Loucy (cell line): ENCODE data around the gene PYY.

Experiments
- H2AFZ ChIP-seq: fragments of 200-600 bp; sonication (generic); 2 replicates; pipeline ENCODE4 v1.6.0; 2016; ENCODE audit warnings: antibody characterized with exemption, mild to moderate bottlenecking, low read length, moderate library complexity
- H3F3A ChIP-seq: fragments of 200-600 bp; 2 replicates; pipeline ENCODE4 v1.6.0; 2016; ENCODE audit warnings: antibody characterized with exemption, low read depth, mild to moderate bottlenecking
- H3K27me3 ChIP-seq: fragments of 200-600 bp; sonication (generic); 2 replicates; pipeline ENCODE4 v1.6.1; 2014; ENCODE audit warnings: low read length, mild to moderate bottlenecking; ENCODE audit not compliant: insufficient read depth, poor library complexity, severe bottlenecking
- H3K36me3 ChIP-seq: fragments of 200-600 bp; sonication (generic); 2 replicates; pipeline ENCODE4 v1.6.1; 2016; ENCODE audit warnings: low read length; ENCODE audit not compliant: insufficient read depth
- H3K4me1 ChIP-seq: fragments of 200-600 bp; sonication (generic); 2 replicates; pipeline ENCODE4 v1.5.1; 2014; ENCODE audit warnings: low read length, mild to moderate bottlenecking; ENCODE audit not compliant: insufficient read depth, poor library complexity, severe bottlenecking
- H3K4me2 ChIP-seq: fragments of 200-600 bp; sonication (generic); 2 replicates; pipeline ENCODE4 v1.6.0; 2014; ENCODE audit warnings: antibody characterized with exemption, low read length, low read depth, mild to moderate bottlenecking; ENCODE audit not compliant: poor library complexity, severe bottlenecking
- H3K4me3 ChIP-seq: fragments of 200-600 bp; sonication (generic); 2 replicates; pipeline ENCODE4 v1.5.1; 2014; ENCODE audit warnings: low read length, mild to moderate bottlenecking, mixed read lengths; ENCODE audit not compliant: poor library complexity, severe bottlenecking
- H3K79me2 ChIP-seq: fragments of 200-600 bp; sonication (generic); 2 replicates; pipeline ENCODE4 v1.6.1; 2014; ENCODE audit warnings: low read length; ENCODE audit not compliant: insufficient read depth
- H3K9ac ChIP-seq: fragments of 200-600 bp; sonication (generic); 2 replicates; pipeline ENCODE4 v1.6.0; 2014; ENCODE audit warnings: mild to moderate bottlenecking, low read depth, low read length, moderate library complexity; ENCODE audit not compliant: poor library complexity, severe bottlenecking
- H3K9me2 ChIP-seq: fragments of 200-600 bp; sonication (generic); replicated peaks from 2 replicates; pipeline ENCODE4 v1.6.1; 2016; ENCODE audit warnings: low read depth, low read length, mixed read lengths
- H3K9me3 ChIP-seq: fragments of 200-600 bp; sonication (generic); 2 replicates; pipeline ENCODE4 v1.6.1; 2014; ENCODE audit warnings: mild to moderate bottlenecking, antibody characterized with exemption, low read length, low read depth; ENCODE audit not compliant: insufficient read depth
- H4K20me1 ChIP-seq: fragments of 200-600 bp; sonication (generic); 2 replicates; pipeline ENCODE4 v1.6.0; 2014; ENCODE audit warnings: antibody characterized with exemption, low read length, mild to moderate bottlenecking; ENCODE audit not compliant: insufficient read depth, poor library complexity, severe bottlenecking
- CTCF ChIP-seq: fragments of 200-600 bp; sonication (generic); conservative IDR thresholded peaks from 2 replicates; pipeline ENCODE4 v1.5.1; 2014; ENCODE audit warnings: mild to moderate bottlenecking, antibody characterized with exemption, low read length
- EZH2phosphoT487 ChIP-seq: fragments of 200-600 bp; IDR thresholded peaks from 2 replicates; pipeline ENCODE4 v1.6.1; 2018; ENCODE audit warnings: antibody characterized with exemption, mild to moderate bottlenecking, moderate library complexity, borderline replicate concordance

The PYY gene

GRCh38 chr17:43992641-43993040 is 38.9 kb upstream of the PYY start:
- Histone ChIP-seq H3F3A (no peaks in the 10 kb centered on the region), H3K36me3 (no peaks in the 10 kb centered on the region), H3K4me1 (no peaks in the 10 kb centered on the region), H2AFZ (no peak overlapping the region), H3K4me3 (no peak overlapping the region), H3K79me2 (no peaks in the 10 kb centered on the region), H3K9me3 (no peaks in the 10 kb centered on the region), H3K27me3 (no peaks in the 10 kb centered on the region), H3K4me2 (no peak overlapping the region), H3K9me2 (no peaks in the 10 kb centered on the region), H4K20me1 (no peaks in the 10 kb centered on the region), H3K9ac (no peak overlapping the region)
- no peak for TF ChIP-seq CTCF
- TF ChIP-seq EZH2phosphoT487: no peak

- Histone ChIP-seq H3K9me2 (no peaks in the 10 kb centered on the region), H3F3A (no peaks in the 10 kb centered on the region), H3K79me2 (no peaks in the 10 kb centered on the region), H4K20me1 (no peaks in the 10 kb centered on the region), H3K36me3 (no peaks in the 10 kb centered on the region), H3K4me1 (no peaks in the 10 kb centered on the region), H3K9ac (no peak overlapping the region), H3K27me3 (no peaks in the 10 kb centered on the region), H2AFZ (no peak overlapping the region), H3K9me3 (no peaks in the 10 kb centered on the region), H3K4me3 (no peak overlapping the region), H3K4me2 (no peak overlapping the region)
- TF ChIP-seq EZH2phosphoT487 (no peak), CTCF (no peak)
Measured at GRCh38 chr17:43988301-43988700, 34.6 kb upstream of the PYY start.

GRCh38 chr17:43987131-43988021 is 33.6 kb upstream of the PYY start:
- H3K9ac ChIP-seq: no peak overlapping the region
- no peaks in the 10 kb centered on the region for H4K20me1 ChIP-seq
- no peak overlapping the region for H3K4me2 ChIP-seq
- no peaks in the 10 kb centered on the region for H3K79me2 ChIP-seq
- H3K4me1 ChIP-seq: no peaks in the 10 kb centered on the region
- H3K4me3 ChIP-seq: no peak overlapping the region
- no peaks in the 10 kb centered on the region for H3K9me3 ChIP-seq
- H3K9me2 ChIP-seq: no peaks in the 10 kb centered on the region
- TF ChIP-seq EZH2phosphoT487 (no peak), CTCF (no peak)
- H3K27me3 ChIP-seq: no peaks in the 10 kb centered on the region
- no peaks in the 10 kb centered on the region for H3F3A ChIP-seq
- no peaks in the 10 kb centered on the region for H3K36me3 ChIP-seq
- no peak overlapping the region for H2AFZ ChIP-seq
